H1 (cell line): ENCODE measurements around the gene FOXE1. TPM values are rescaled to one million over a fixed set of nuclear protein-coding genes. Genes with fewer than 3 reads are reported as not detected.

ENCODE experiments used
- CTCF ChIA-PET: fragments of 300-600 bp; sonication (Branson Sonifier 250); formaldehyde crosslinking; loops from one replicate; lab custom pipeline; 2021; ENCODE audit not compliant: partially characterized antibody; lab: Charles Lee
- POLR2A ChIA-PET: fragments of 300-600 bp; sonication (Branson Sonifier 250); formaldehyde crosslinking; loops from one replicate; lab custom pipeline; 2021; ENCODE audit warnings: inconsistent platforms; ENCODE audit not compliant: partially characterized antibody; lab: Charles Lee
- DNase-seq, 2 experiments: peaks; one replicate each; pipeline versions ENCODE4 v3.0.0 to v3.0.0-alpha.2; 2010 to 2022; ENCODE audit warnings: low spot score in 2 of 2, low read depth in 1 of 2, mixed read lengths in 1 of 2
- FAIRE-seq: peaks from 2 replicates; lab custom pipeline; 2011; peaks lifted over from hg19 to GRCh38; lab: Jason Lieb, UNC
- H2AFZ ChIP-seq: 2 replicates; pipeline ENCODE4 v1.8.1; 2012; ENCODE audit warnings: low read length, inconsistent platforms
- H2AK5ac ChIP-seq: 2 replicates; pipeline ENCODE4 v1.6.1; 2013; ENCODE audit warnings: low read depth, low read length
- H2BK120ac ChIP-seq: replicated peaks from 2 replicates; pipeline ENCODE3; 2013; ENCODE audit warnings: low read depth, low read length, inconsistent platforms
- H2BK12ac ChIP-seq: 2 replicates; pipeline ENCODE4 v1.6.1; 2013; ENCODE audit warnings: low read depth, low read length
- H2BK15ac ChIP-seq: 2 replicates; pipeline ENCODE4 v1.6.1; 2013; ENCODE audit warnings: low read length
- H2BK20ac ChIP-seq: 2 replicates; pipeline ENCODE4 v1.6.1; 2013; ENCODE audit warnings: low read length
- H2BK5ac ChIP-seq: 2 replicates; pipeline ENCODE4 v1.6.1; 2013; ENCODE audit warnings: low read depth, low read length
- H3K14ac ChIP-seq: 2 replicates; pipeline ENCODE4 v1.6.1; 2013; ENCODE audit warnings: inconsistent platforms; ENCODE audit not compliant: insufficient read length
- H3K18ac ChIP-seq: 2 replicates; pipeline ENCODE4 v1.6.1; 2013; ENCODE audit warnings: low read length; ENCODE audit errors: extremely low read depth
- H3K23ac ChIP-seq: 2 replicates; pipeline ENCODE4 v1.6.1; 2013; ENCODE audit warnings: inconsistent platforms; ENCODE audit not compliant: insufficient read length
- H3K23me2 ChIP-seq: 2 replicates; pipeline ENCODE4 v1.6.1; 2013; ENCODE audit warnings: low read depth, low read length
- H3K27ac ChIP-seq: 2 replicates; pipeline ENCODE4 v1.6.1; 2011; ENCODE audit warnings: low read depth, low read length, inconsistent platforms
- H3K27me3 ChIP-seq, 4 experiments: replicated peaks in 1 of 4; 1 replicate in 1 of 4; 2 replicates in 3 of 4; pipeline versions ENCODE4 v1.6.1 to v1.8.1; 2011 to 2013; ENCODE audit warnings: low read length in 3 of 4, mild to moderate bottlenecking in 3 of 4, inconsistent platforms in 2 of 4, mixed read lengths in 2 of 4, moderate library complexity in 1 of 4; ENCODE audit not compliant: control insufficient read depth in 3 of 4, insufficient read depth in 3 of 4; ENCODE audit errors: extremely low read depth in 1 of 4
- H3K36me3 ChIP-seq, 4 experiments: 2 replicates each; pipeline versions ENCODE4 v1.6.1 to v1.8.1; 2011 to 2013; ENCODE audit warnings: mild to moderate bottlenecking in 4 of 4, low read length in 3 of 4, moderate library complexity in 2 of 4, control low read depth in 1 of 4, inconsistent platforms in 1 of 4; ENCODE audit not compliant: insufficient read depth in 4 of 4, control insufficient read depth in 2 of 4
- H3K4ac ChIP-seq: replicated peaks from 2 replicates; pipeline ENCODE3; 2013; ENCODE audit warnings: low read length, low read depth, mixed read lengths, inconsistent platforms; ENCODE audit not compliant: insufficient read length
- H3K4me1 ChIP-seq, 4 experiments: replicated peaks in 1 of 4; 1 replicate in 1 of 4; 2 replicates in 3 of 4; pipeline versions ENCODE4 v1.6.1 to v1.8.1; 2011 to 2013; ENCODE audit warnings: low read length in 3 of 4, inconsistent platforms in 2 of 4, mixed read lengths in 1 of 4; ENCODE audit not compliant: insufficient read depth in 4 of 4, control insufficient read depth in 3 of 4
- H3K4me2 ChIP-seq, 2 experiments: 2 replicates each; pipeline versions ENCODE4 v1.6.1 to v1.8.1; 2011 to 2013; ENCODE audit warnings: low read depth in 2 of 2, low read length in 2 of 2, control low read depth in 1 of 2, inconsistent platforms in 1 of 2, mild to moderate bottlenecking in 1 of 2; ENCODE audit not compliant: insufficient read depth in 1 of 2
- H3K4me3 ChIP-seq, 4 experiments: fragments of 200-600, 300-600 bp in 1 of 4; sonication (generic), shearing (Covaris generic), sonication (Bioruptor Twin) in 1 of 4; 2 replicates each; pipeline versions ENCODE4 v1.5.1 to v1.8.1; 2011 to 2016; ENCODE audit warnings: low read length in 4 of 4, low read depth in 3 of 4, control low read depth in 2 of 4, inconsistent platforms in 2 of 4, mild to moderate bottlenecking in 2 of 4, mixed read lengths in 1 of 4, moderate library complexity in 1 of 4; ENCODE audit not compliant: insufficient read depth in 2 of 4; ENCODE audit errors: extremely low read depth in 1 of 4
- H3K56ac ChIP-seq: replicated peaks from 2 replicates; pipeline ENCODE3; 2013; ENCODE audit warnings: low read depth, mild to moderate bottlenecking, mixed read lengths, low read length, inconsistent platforms; ENCODE audit not compliant: insufficient read length
- H3K79me1 ChIP-seq: 2 replicates; pipeline ENCODE4 v1.6.1; 2013; ENCODE audit warnings: low read depth, low read length, control low read depth
- H3K79me2 ChIP-seq, 2 experiments: 2 replicates each; pipeline versions ENCODE4 v1.6.1 to v1.8.1; 2012 to 2013; ENCODE audit warnings: low read length in 2 of 2, mild to moderate bottlenecking in 2 of 2, inconsistent platforms in 1 of 2; ENCODE audit not compliant: insufficient read depth in 2 of 2, control insufficient read depth in 1 of 2
- H3K9ac ChIP-seq, 4 experiments: replicated peaks in 1 of 4; 1 replicate in 1 of 4; 2 replicates in 3 of 4; pipeline versions ENCODE4 v1.6.1 to v1.8.1; 2011 to 2013; ENCODE audit warnings: low read depth in 3 of 4, low read length in 3 of 4, control low read depth in 2 of 4, mild to moderate bottlenecking in 2 of 4, moderate library complexity in 2 of 4, inconsistent platforms in 1 of 4; ENCODE audit errors: extremely low read depth in 1 of 4
- H3K9me3 ChIP-seq, 2 experiments: 2 replicates each; pipeline versions ENCODE4 v1.6.1 to v1.8.1; 2012 to 2013; ENCODE audit warnings: mild to moderate bottlenecking in 2 of 2, moderate library complexity in 2 of 2, control low read depth in 1 of 2, inconsistent platforms in 1 of 2, low read depth in 1 of 2, low read length in 1 of 2, mixed read lengths in 1 of 2; ENCODE audit not compliant: insufficient read depth in 2 of 2
- H4K20me1 ChIP-seq, 2 experiments: replicated peaks in 1 of 2; 2 replicates each; pipeline versions ENCODE3 to v1.8.1; 2011 to 2013; ENCODE audit warnings: inconsistent platforms in 2 of 2, low read length in 2 of 2, mild to moderate bottlenecking in 1 of 2; ENCODE audit not compliant: insufficient read depth in 2 of 2, control insufficient read depth in 1 of 2
- H4K5ac ChIP-seq: 2 replicates; pipeline ENCODE4 v1.6.1; 2013; ENCODE audit warnings: low read length, low read depth, mixed read lengths, inconsistent platforms; ENCODE audit not compliant: insufficient read length
- H4K8ac ChIP-seq: 2 replicates; pipeline ENCODE4 v1.8.0; 2013; ENCODE audit warnings: mild to moderate bottlenecking, moderate library complexity, low read length, inconsistent platforms; ENCODE audit not compliant: insufficient read depth; ENCODE audit errors: extremely low read depth
- H4K91ac ChIP-seq: replicated peaks from 2 replicates; pipeline ENCODE3; 2013; ENCODE audit warnings: low read length, mixed read lengths, inconsistent platforms; ENCODE audit not compliant: insufficient read length
- CTCF ChIP-seq, 3 experiments: IDR thresholded peaks; 1 replicate in 2 of 3; 2 replicates in 1 of 3; pipeline versions ENCODE4 v1.5.1 to v1.6.1; 2011; ENCODE audit warnings: low read length in 3 of 3, mild to moderate bottlenecking in 3 of 3, inconsistent platforms in 2 of 3, low read depth in 1 of 3, moderate library complexity in 1 of 3; ENCODE audit not compliant: insufficient read depth in 1 of 3; ENCODE audit errors: control extremely low read depth in 1 of 3
- FOSL1 ChIP-seq: IDR thresholded peaks from 2 replicates; pipeline ENCODE4 v1.6.1; 2011; ENCODE audit warnings: mild to moderate bottlenecking, low read depth, low read length, moderate library complexity; ENCODE audit not compliant: insufficient read depth
- MAX ChIP-seq: IDR thresholded peaks from 2 replicates; pipeline ENCODE4 v1.6.1; 2012; ENCODE audit warnings: inconsistent platforms
- SP1 ChIP-seq: IDR thresholded peaks from 2 replicates; pipeline ENCODE4 v1.6.1; 2011; ENCODE audit warnings: low read depth, low read length
- SP4 ChIP-seq: IDR thresholded peaks from 2 replicates; pipeline ENCODE4 v1.6.1; 2012; ENCODE audit warnings: low read length, inconsistent platforms
- TAF7 ChIP-seq: optimal IDR thresholded peaks from 2 replicates; pipeline ENCODE3; 2011; ENCODE audit warnings: low read depth, mild to moderate bottlenecking, inconsistent platforms, low read length, moderate library complexity, borderline replicate concordance
- TBP ChIP-seq: IDR thresholded peaks from 2 replicates; pipeline ENCODE4 v1.6.1; 2011; ENCODE audit warnings: low read depth, low read length, improper control_type of control experiment
- TCF12 ChIP-seq: IDR thresholded peaks from 2 replicates; pipeline ENCODE4 v1.6.1; 2011; ENCODE audit warnings: low read depth, mild to moderate bottlenecking, low read length
- WGBS, 2 experiments: shearing (Covaris generic) in 1 of 2; methylation state at CpG; one replicate each; pipeline versions ENCODE4 v1.1.6 to v1.1.7; 2013 to 2015; ENCODE audit warnings: low lambda C conversion rate in 2 of 2, mixed read lengths in 2 of 2, inconsistent platforms in 1 of 2, low coverage in 1 of 2, missing lambda C conversion rate in 1 of 2; ENCODE audit not compliant: insufficient replicate concordance in 2 of 2, insufficient coverage in 1 of 2, insufficient read length in 1 of 2; ENCODE audit errors: extremely low coverage in 1 of 2, missing lambda C conversion rate in 1 of 2; 5-methylcytosine and 5-hydroxymethylcytosine counted together
- polyA plus RNA-seq, 7 experiments: library from polyadenylated mRNA; depleted of rRNA in 3 of 7; stranded (reverse) in 5 of 7; unstranded in 2 of 7; fragments of >200 nt in 5 of 7; fragments of 200-250 nt in 2 of 7; gene quantifications; 1 replicate in 5 of 7; 2 replicates in 1 of 7; 4 replicates in 1 of 7; pipeline versions ENCODE4 v1.2.1 to v1.2.3, GENCODE V29; 2011 to 2013; ENCODE audit warnings: missing spikeins in 2 of 7, mixed read lengths in 2 of 7
- total RNA-seq: library from RNA; stranded (reverse); fragmentation: NEBNext Ultra II Directional; extraction: Animal tissue kit (Norgen Biotek cat#: 25700); gene quantifications from 2 replicates; pipeline ENCODE4 v1.2.1, GENCODE V29; 2021

The FOXE1 gene
- total and polyA plus RNA-seq, 2 of the 8 experiments (the other 6 are each of a cell fraction or from before 2014, with no cell fraction given) = 0.03 TPM; not detected in 1

- no peaks in the 10 kb centered on the region for H3K79me1 ChIP-seq
- H3K14ac ChIP-seq = no peak overlapping the region
- no peak overlapping the region for H2BK15ac ChIP-seq
- ChIA-PET CTCF (interaction anchor here (1.2 to 4.6 kb wide), 4 partner anchors 47 to 139 kb away, joined by 3 to 27 read pairs (median 3); no protein-coding TSS in a partner anchor), POLR2A (no interaction called here)
- H3K9me3 ChIP-seq = no peaks in the 10 kb centered on the region
- H3K79me2 ChIP-seq = no peaks in the 10 kb centered on the region
- H3K4me2 ChIP-seq = no peak overlapping the region
- H3K18ac ChIP-seq = no peak overlapping the region
- H2AFZ ChIP-seq = no peak overlapping the region
- H4K8ac ChIP-seq = no peak overlapping the region
- H3K56ac ChIP-seq = no peak overlapping the region
- peaks cover 6 to 7% of the 10 kb centered on the region in 2 experiments for H4K20me1 ChIP-seq
- no peak overlapping the region for H2BK5ac ChIP-seq
- no peak overlapping the region for H3K9ac ChIP-seq
- no peak for TF ChIP-seq TBP
- TF ChIP-seq TAF7 = no peak
- TF ChIP-seq SP1 = no peak
- TF ChIP-seq CTCF (IDR thresholded peaks at IDR 0.05; ENCODE audit: control extremely low read depth in 1 of 3, insufficient read depth in 1 of 3, low read depth in 1 of 3, low read length in 3 of 3) = no peak
- TF ChIP-seq FOSL1 = no peak
- TF ChIP-seq MAX = no peak
- TF ChIP-seq SP4 = no peak
- TF ChIP-seq TCF12 = no peak
- no peak overlapping the region for H3K4me3 ChIP-seq
- FAIRE-seq (no peak), DNase-seq (no peak)
- no peak overlapping the region for H2BK120ac ChIP-seq
- H3K27me3 ChIP-seq = peaks cover 42 to 51% (median 48%) of the 10 kb centered on the region in 4 experiments
- peaks cover 3% of the 10 kb centered on the region; the same call in 1 of the 2 replicates for H3K23me2 ChIP-seq
- H3K4ac ChIP-seq = no peak overlapping the region
- no peak overlapping the region for H3K27ac ChIP-seq
- H2BK12ac ChIP-seq = no peak overlapping the region
- WGBS, 2 experiments = 75% methylated on average over 2 of the region's 2 CpGs; no CpG with 5 or more reads in 1 of the 2 experiments
- H4K91ac ChIP-seq = no peak overlapping the region
- no peak overlapping the region for H4K5ac ChIP-seq
- H3K23ac ChIP-seq = no peak overlapping the region
- peaks cover 5 to 13% (median 9%) of the 10 kb centered on the region in 4 experiments for H3K4me1 ChIP-seq
- H3K36me3 ChIP-seq = no peaks in the 10 kb centered on the region
- no peak overlapping the region for H2AK5ac ChIP-seq
- no peak overlapping the region for H2BK20ac ChIP-seq
These were observed 7.9 kb upstream of the FOXE1 start for GRCh38 chr9:97845130-97845529.
